Kidney epithelial cell (primary cell): ENCODE data around the gene MVK. TPM values are rescaled to one million over a fixed set of nuclear protein-coding genes. Genes with fewer than 3 reads are reported as not detected.

Source experiments
- DNase-seq: peaks from one replicate; pipeline ENCODE4 v3.0.0-alpha.2; 2010; ENCODE audit warnings: low read depth
- H3K27me3 ChIP-seq: 2 replicates; pipeline ENCODE4 v1.6.0; 2011; ENCODE audit warnings: low read length; ENCODE audit not compliant: control insufficient read depth, insufficient read depth
- H3K36me3 ChIP-seq: 2 replicates; pipeline ENCODE4 v1.5.1; 2011; ENCODE audit warnings: low read length; ENCODE audit not compliant: control insufficient read depth, insufficient read depth
- H3K4me3 ChIP-seq: 2 replicates; pipeline ENCODE4 v1.5.1; 2011; ENCODE audit warnings: low read depth, mild to moderate bottlenecking, control low read depth, low read length
- total RNA-seq: library from RNA; depleted of rRNA; stranded (reverse); fragments of >200 nt; gene quantifications from 2 replicates; pipeline ENCODE4 v1.2.3, GENCODE V29; 2015
- TF ChIP-seq, protein P1 (sequence below): IDR thresholded peaks from 2 replicates; pipeline ENCODE4 v1.5.1; 2011; ENCODE audit warnings: mild to moderate bottlenecking, moderate library complexity, low read length, control low read depth, inconsistent platforms; ENCODE audit not compliant: insufficient read depth, poor library complexity, severe bottlenecking

The MVK gene
- total RNA-seq, 1 donor from 2014 or later, result 25.4 TPM

DNA sequence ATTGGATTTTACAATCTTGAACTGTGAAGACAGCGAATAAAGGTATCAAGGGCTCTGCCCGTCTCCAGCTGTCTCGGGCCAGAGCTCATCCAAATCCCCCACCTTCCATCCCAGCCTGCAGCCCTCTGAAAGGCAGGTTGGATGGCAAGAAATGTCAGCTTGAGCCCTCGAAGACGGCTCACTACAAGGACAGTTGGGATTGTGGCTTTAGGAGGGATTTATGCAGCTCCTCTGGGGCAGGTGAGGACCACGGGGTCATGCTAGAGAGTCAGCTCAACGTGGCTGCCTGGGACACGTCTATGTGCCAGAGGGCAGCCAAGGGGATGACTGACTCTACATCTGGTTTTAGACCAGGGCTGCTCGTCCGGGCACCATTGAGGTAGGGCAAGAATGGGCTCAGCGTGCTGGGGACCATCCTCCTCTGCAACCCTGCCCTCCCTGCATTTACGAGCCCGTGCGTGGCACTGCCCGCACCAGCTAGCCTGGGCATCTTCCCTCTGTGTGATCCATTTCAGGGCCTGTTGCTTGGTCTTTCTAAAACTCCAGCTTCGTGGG, 16.2 kb downstream of the MVK start:
- Histone ChIP-seq H3K27me3 (no peaks in the 10 kb centered on the region), H3K4me3 (no peak overlapping the region), H3K36me3 (no peaks in the 10 kb centered on the region)
- no peak for DNase-seq
- TF ChIP-seq, protein P1, sequence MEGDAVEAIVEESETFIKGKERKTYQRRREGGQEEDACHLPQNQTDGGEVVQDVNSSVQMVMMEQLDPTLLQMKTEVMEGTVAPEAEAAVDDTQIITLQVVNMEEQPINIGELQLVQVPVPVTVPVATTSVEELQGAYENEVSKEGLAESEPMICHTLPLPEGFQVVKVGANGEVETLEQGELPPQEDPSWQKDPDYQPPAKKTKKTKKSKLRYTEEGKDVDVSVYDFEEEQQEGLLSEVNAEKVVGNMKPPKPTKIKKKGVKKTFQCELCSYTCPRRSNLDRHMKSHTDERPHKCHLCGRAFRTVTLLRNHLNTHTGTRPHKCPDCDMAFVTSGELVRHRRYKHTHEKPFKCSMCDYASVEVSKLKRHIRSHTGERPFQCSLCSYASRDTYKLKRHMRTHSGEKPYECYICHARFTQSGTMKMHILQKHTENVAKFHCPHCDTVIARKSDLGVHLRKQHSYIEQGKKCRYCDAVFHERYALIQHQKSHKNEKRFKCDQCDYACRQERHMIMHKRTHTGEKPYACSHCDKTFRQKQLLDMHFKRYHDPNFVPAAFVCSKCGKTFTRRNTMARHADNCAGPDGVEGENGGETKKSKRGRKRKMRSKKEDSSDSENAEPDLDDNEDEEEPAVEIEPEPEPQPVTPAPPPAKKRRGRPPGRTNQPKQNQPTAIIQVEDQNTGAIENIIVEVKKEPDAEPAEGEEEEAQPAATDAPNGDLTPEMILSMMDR, result no peak

DNA sequence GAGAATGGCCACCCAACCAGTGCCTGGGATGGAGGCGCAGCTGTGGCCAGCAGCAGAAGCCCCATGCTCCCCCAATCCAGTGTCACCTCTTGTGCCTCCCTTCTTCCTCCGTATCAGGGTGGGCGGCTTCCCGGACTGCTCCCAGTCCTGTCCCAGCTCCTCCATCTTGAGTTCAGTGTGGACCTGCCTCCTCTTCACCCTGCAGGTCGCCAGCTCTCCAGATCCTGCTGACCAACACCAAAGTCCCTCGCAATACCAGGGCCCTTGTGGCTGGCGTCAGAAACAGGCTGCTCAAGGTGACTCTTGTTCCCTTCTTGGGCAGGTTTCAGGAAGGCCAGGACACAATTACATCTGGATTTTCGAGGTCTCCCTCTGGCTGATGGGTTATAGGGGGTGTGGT, 17.0 kb downstream of the MVK start:
- Histone ChIP-seq H3K36me3 (no peaks in the 10 kb centered on the region), H3K4me3 (no peak overlapping the region), H3K27me3 (no peaks in the 10 kb centered on the region)
- TF ChIP-seq, protein P1, result no peak
- DNase-seq, result no peak

DNA sequence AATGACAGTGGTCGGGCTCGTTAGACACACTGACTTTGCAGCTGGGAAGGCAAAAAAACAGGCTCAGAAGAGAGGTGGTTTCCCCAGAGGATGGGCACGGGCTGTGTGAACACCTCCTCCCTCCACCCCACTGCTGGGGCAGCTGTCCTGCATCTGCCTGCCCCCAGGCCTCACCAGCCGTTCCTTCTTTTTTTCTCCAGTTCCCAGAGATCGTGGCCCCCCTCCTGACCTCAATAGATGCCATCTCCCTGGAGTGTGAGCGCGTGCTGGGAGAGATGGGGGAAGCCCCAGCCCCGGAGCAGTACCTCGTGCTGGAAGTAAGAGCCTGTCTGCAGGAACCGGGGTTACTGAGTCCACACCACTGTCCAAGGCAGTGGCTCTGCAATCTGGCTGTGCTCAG, 17.4 kb downstream of the MVK start:
- Histone ChIP-seq H3K4me3 (no peak overlapping the region), H3K27me3 (no peaks in the 10 kb centered on the region), H3K36me3 (no peaks in the 10 kb centered on the region)
- DNase-seq, result no peak
- TF ChIP-seq, protein P1, result no peak

DNA sequence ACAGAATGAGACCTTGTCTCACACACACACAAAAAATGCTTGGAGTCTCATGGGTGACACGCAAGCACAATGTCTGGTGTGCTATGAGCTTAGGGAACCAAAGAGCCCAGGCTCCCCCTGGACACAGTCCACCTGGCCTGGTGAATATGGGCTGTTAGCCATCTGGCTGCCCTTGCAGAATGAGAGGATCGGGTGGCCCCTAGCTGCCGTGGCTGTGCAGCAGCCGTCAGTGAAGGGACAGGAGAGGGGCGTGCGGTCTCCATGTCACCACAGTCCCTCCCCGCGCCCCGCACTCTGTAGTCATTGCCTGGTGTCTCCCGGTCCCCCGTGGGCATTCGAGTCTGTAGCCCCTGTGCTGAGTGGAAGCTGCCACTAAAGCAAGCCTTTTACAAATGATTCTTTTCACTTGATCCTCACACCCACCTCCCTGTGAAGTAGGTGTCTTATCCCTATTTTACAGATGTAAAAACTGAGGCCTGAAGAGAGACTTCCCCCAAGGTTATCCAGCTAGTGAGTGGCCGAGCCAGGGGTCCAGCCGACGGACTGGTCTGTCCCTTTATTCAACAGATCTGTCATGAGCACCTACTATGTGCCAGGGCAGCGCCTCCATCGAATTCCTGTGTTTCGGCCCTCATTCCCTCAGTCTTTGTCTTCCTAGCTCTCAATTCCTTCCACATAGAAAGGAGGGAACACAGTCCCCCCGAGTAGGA, 18.8 kb downstream of the MVK start:
- no peak for DNase-seq
- no peaks in the 10 kb centered on the region for H3K27me3 ChIP-seq
- no peak overlapping the region for H3K4me3 ChIP-seq
- TF ChIP-seq, protein P1, result no peak
- no peaks in the 10 kb centered on the region for H3K36me3 ChIP-seq

DNA sequence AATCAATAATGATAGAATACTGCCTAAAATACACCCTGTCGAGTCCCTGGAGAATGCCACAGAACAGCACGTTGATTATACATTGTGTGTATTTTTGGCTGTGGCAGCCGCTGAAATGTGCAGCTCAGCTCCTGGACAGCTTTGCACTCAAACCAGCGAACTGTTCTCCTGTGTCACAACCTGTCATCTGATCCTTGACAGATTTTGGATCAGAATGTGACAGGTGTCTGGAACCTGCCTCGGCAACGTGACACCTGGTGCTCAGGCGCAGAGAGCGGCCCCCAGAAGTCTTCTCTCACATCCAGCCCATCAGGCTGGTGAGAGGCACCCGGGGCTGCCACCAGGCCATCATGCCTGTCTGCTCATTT, 19.3 kb downstream of the MVK start:
- H3K27me3 ChIP-seq, result no peaks in the 10 kb centered on the region
- H3K36me3 ChIP-seq, result no peaks in the 10 kb centered on the region
- DNase-seq, result no peak
- no peak overlapping the region for H3K4me3 ChIP-seq
- TF ChIP-seq, protein P1, result no peak

DNA sequence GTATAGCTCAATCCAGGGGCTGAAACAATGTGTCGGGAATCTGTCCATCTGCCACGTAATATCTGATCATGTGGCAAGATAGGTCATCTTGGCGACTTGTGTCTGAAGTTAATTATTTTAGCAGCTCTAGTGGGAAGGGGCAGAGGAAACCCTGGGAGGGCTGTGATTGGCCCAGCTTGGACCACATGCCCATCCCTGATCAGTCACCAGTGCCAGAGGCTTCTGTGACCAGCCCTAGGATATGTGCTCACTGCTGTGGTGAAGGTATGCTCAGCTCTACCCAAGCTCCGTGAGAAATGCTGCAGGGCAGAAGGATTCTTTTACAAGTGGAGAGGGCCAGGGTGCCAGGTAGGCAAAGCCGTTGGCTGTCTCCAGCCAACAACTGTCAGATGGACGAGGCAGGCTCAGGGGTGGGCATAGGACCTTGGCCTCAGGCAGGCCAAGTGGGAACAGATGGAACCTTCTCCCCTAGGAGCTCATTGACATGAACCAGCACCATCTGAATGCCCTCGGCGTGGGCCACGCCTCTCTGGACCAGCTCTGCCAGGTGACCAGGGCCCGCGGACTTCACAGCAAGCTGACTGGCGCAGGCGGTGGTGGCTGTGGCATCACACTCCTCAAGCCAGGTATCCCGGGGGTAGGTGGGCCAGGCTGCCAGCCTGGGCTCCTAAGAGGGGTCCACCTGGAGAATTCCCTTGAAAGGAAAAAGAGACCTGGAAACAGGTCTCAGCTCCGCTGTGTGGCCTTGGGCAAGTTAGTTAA, 21.1 kb downstream of the MVK start:
- H3K27me3 ChIP-seq, result no peaks in the 10 kb centered on the region
- H3K4me3 ChIP-seq, result no peak overlapping the region
- H3K36me3 ChIP-seq, result no peaks in the 10 kb centered on the region
- no peak for DNase-seq
- TF ChIP-seq, protein P1, result no peak
